Upper lobe of left lung (tissue), 6 donors: ENCODE measurements around the gene CYCS. TPM values are rescaled to one million over a fixed set of nuclear protein-coding genes. Genes with fewer than 3 reads are reported as not detected.

ENCODE experiments used
- ATAC-seq, 2 donors: fragments of 200-7000 bp; cut with Tn5 transposase; one replicate each; pipeline ENCODE4 v1.9.1; 2022; ENCODE audit warnings: mild to moderate bottlenecking in 2 of 2, moderate library complexity in 2 of 2; ENCODE audit not compliant: low FRiP score in 2 of 2
- DNase-seq, 2 donors: peaks; one replicate each; pipeline ENCODE4 v3.0.0-alpha.2; 2019 to 2020
- H3K27ac ChIP-seq, 4 donors: fragments of 200-600 bp; sonication (generic); one replicate each; pipeline ENCODE4 v1.5.1; 2016 to 2019
- H3K27me3 ChIP-seq, 4 donors: fragments of 200-600 bp; sonication (generic); one replicate each; pipeline ENCODE4 v1.5.1; 2017 to 2019
- H3K36me3 ChIP-seq, 4 donors: fragments of 200-600 bp; sonication (generic); one replicate each; pipeline ENCODE4 v1.5.1; 2016 to 2019
- H3K4me1 ChIP-seq, 4 donors: fragments of 200-600 bp; sonication (generic); one replicate each; pipeline ENCODE4 v1.5.1; 2018 to 2019
- H3K4me3 ChIP-seq, 4 donors: fragments of 200-600 bp; sonication (generic); one replicate each; pipeline ENCODE4 v1.5.1; 2017 to 2019; ENCODE audit warnings: mild to moderate bottlenecking in 2 of 4, moderate library complexity in 1 of 4
- H3K9me3 ChIP-seq, 4 donors: fragments of 200-600 bp; sonication (generic); one replicate each; pipeline ENCODE4 v1.5.1; 2018 to 2019
- EP300 ChIP-seq, 4 donors: sonication (generic); formaldehyde crosslinking; IDR thresholded peaks; one replicate each; pipeline ENCODE4 v1.5.1; 2017; ENCODE audit warnings: antibody characterized with exemption in 4 of 4, control low read depth in 2 of 4
- POLR2A ChIP-seq, 4 donors: fragments of 450-650 bp; IDR thresholded peaks; one replicate each; pipeline ENCODE4 v1.5.1; 2016 to 2017; ENCODE audit warnings: antibody characterized with exemption in 4 of 4, mild to moderate bottlenecking in 2 of 4
- POLR2AphosphoS5 ChIP-seq, 2 donors: sonication (generic); formaldehyde crosslinking; IDR thresholded peaks; one replicate each; pipeline ENCODE4 v1.5.1; 2017; ENCODE audit warnings: antibody characterized with exemption in 2 of 2
- WGBS, 2 donors: methylation state at CpG; one replicate each; pipeline ENCODE4 v1.1.5; 2017 to 2018; 5-methylcytosine and 5-hydroxymethylcytosine counted together
- total RNA-seq, 6 donors: library from RNA; depleted of rRNA in 4 of 6; stranded (reverse); fragments of >200 nt in 4 of 6; gene quantifications; one replicate each; pipeline versions ENCODE4 v1.1.0 to v1.2.1, GENCODE V29; 2016 to 2021
- TF ChIP-seq, protein P1 (sequence below), 6 experiments: fragments of 450-650 bp in 4 of 6; fragments of 200-600 bp in 2 of 6; sonication (generic) in 2 of 6; IDR thresholded peaks; one replicate each; pipeline ENCODE4 v1.5.1; 2016 to 2019; ENCODE audit warnings: antibody characterized with exemption in 6 of 6
- donor health status: DM: no; HTN: no; CAD: no; lungs with moderate emphysema.
- donor health status: DM: no; HTN: yes; CAD: no; lungs with severe emphysema.

CYCS gene
- total RNA-seq, 6 donors from 2014 or later: 7.3 to 69.4 (median 33.2) TPM

DNA sequence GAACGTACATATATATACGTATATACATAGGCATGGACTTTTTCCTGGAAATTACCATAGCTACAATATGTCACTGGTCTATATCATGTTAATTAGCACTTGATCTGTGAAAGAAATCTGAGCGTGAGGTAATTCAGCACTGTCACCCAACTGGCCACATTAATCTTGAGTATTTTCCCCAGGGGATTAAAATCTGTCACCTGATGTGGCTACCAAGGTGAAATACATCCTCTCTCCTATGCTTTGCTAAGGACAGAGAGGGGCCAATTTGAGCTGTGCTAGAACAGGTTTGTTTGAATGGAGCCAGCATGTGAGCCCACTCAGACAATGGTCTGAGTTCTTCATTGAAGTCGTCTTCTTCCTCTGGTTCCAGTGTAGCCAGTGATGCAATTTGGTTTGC is 33.3 kb downstream of the CYCS start:
- no peak for ATAC-seq
- H3K9me3 ChIP-seq: no peaks in the 10 kb centered on the region
- no peak overlapping the region for H3K4me3 ChIP-seq
- H3K4me1 ChIP-seq: peaks cover 0 to 12% (median 5%) of the 10 kb centered on the region in 4 donors
- H3K27me3 ChIP-seq: no peaks in the 10 kb centered on the region
- TF ChIP-seq POLR2AphosphoS5 (IDR thresholded peaks at IDR 0.05) (no peak), POLR2A (IDR thresholded peaks at IDR 0.05) (no peak), EP300 (IDR thresholded peaks at IDR 0.05) (no peak)
- TF ChIP-seq, protein P1, sequence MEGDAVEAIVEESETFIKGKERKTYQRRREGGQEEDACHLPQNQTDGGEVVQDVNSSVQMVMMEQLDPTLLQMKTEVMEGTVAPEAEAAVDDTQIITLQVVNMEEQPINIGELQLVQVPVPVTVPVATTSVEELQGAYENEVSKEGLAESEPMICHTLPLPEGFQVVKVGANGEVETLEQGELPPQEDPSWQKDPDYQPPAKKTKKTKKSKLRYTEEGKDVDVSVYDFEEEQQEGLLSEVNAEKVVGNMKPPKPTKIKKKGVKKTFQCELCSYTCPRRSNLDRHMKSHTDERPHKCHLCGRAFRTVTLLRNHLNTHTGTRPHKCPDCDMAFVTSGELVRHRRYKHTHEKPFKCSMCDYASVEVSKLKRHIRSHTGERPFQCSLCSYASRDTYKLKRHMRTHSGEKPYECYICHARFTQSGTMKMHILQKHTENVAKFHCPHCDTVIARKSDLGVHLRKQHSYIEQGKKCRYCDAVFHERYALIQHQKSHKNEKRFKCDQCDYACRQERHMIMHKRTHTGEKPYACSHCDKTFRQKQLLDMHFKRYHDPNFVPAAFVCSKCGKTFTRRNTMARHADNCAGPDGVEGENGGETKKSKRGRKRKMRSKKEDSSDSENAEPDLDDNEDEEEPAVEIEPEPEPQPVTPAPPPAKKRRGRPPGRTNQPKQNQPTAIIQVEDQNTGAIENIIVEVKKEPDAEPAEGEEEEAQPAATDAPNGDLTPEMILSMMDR (IDR thresholded peaks at IDR 0.05): no peak
- 85 to 89% methylated on average over 4 of the region's 4 CpGs for WGBS, 2 donors
- DNase-seq: no peak
- H3K36me3 ChIP-seq: no peaks in the 10 kb centered on the region
- H3K27ac ChIP-seq: no peak overlapping the region

DNA sequence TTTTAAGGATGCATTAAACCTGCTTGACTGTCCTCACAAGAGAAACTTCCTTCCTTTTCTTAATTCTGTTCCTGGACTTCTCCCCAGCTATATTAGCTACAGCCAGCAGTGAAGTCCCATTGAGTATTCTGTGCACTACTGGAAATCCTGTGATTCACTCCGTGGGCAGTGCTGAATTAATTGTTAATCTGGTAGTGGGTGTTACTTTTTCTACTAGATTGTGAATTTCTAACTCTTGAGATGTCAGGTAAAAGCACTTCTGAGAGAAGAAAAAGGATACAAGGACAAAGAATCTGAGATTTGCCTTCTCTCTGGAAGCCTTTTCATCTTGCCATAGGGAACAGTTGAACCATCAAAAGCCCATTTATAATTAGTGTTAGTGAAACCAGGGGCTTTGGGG is 33.9 kb downstream of the CYCS start:
- 32 to 50% methylated on average over 1 of the region's 1 CpG for WGBS, 2 donors
- no peaks in the 10 kb centered on the region for H3K9me3 ChIP-seq
- TF ChIP-seq EP300 (IDR thresholded peaks at IDR 0.05) (no peak), POLR2AphosphoS5 (IDR thresholded peaks at IDR 0.05) (no peak), POLR2A (IDR thresholded peaks at IDR 0.05) (no peak)
- TF ChIP-seq, protein P1 (IDR thresholded peaks at IDR 0.05): no peak
- no peak overlapping the region for H3K4me3 ChIP-seq
- peaks cover 0 to 12% (median 5%) of the 10 kb centered on the region in 4 donors for H3K4me1 ChIP-seq
- ATAC-seq (no peak), DNase-seq (no peak)
- H3K27me3 ChIP-seq: no peaks in the 10 kb centered on the region
- no peaks in the 10 kb centered on the region for H3K36me3 ChIP-seq
- no peak overlapping the region for H3K27ac ChIP-seq

DNA sequence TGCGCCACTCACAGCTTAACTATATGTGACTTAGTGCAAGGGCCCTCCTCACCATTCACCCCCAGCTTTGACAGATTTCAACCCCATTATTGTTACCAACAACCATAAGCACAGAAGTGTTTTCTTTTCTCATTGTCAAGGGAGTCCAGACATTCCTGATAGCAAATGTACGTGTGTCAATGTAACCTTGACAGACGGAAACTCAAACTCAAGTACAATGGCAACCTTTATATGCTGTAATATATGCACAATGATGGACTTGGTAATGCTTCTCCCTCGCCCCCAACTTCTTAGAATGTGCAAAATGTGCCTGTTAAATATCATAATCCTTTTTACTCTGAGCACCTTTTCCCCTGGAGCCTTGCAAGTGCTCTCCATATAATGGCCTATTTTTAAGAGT is 34.7 kb downstream of the CYCS start:
- no peaks in the 10 kb centered on the region for H3K36me3 ChIP-seq
- H3K27me3 ChIP-seq: no peaks in the 10 kb centered on the region
- H3K9me3 ChIP-seq: no peaks in the 10 kb centered on the region
- ATAC-seq (no peak), DNase-seq (no peak)
- WGBS, 2 donors: 79 to 82% methylated on average over 4 of the region's 4 CpGs
- no peak overlapping the region for H3K4me3 ChIP-seq
- H3K4me1 ChIP-seq: peaks cover 0 to 12% (median 5%) of the 10 kb centered on the region in 4 donors
- TF ChIP-seq POLR2A (IDR thresholded peaks at IDR 0.05) (no peak), POLR2AphosphoS5 (IDR thresholded peaks at IDR 0.05) (no peak), EP300 (IDR thresholded peaks at IDR 0.05) (no peak)
- TF ChIP-seq, protein P1 (IDR thresholded peaks at IDR 0.05): no peak
- no peak overlapping the region for H3K27ac ChIP-seq

DNA sequence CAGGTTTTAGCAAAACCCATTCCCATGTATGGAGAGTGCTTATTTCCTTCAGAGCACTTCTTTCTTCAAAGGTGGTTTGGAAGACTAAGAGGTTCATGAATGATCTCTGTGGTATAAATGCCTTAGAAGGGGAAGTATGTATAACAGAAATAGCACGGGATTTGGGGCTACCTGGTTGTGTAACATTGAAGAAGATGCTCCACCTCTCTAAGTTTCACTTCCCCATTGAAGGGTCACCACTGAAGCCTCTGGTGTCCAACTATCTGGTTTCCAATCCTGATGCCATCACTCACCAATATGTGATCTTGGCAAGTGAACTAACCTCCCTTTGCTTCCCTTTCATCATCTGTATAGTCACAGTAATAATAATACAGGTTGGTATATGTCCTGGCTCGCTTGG is 37.2 kb downstream of the CYCS start:
- H3K4me1 ChIP-seq: no peaks in the 10 kb centered on the region
- no peak for ATAC-seq
- no peaks in the 10 kb centered on the region for H3K36me3 ChIP-seq
- H3K27me3 ChIP-seq: no peaks in the 10 kb centered on the region
- H3K27ac ChIP-seq: no peak overlapping the region
- no peak overlapping the region for H3K4me3 ChIP-seq
- H3K9me3 ChIP-seq: no peaks in the 10 kb centered on the region
- DNase-seq: no peak
- 75 to 76% methylated on average over 2 of the region's 2 CpGs for WGBS, 2 donors
- TF ChIP-seq POLR2A (IDR thresholded peaks at IDR 0.05) (no peak), POLR2AphosphoS5 (IDR thresholded peaks at IDR 0.05) (no peak), EP300 (IDR thresholded peaks at IDR 0.05) (no peak)
- TF ChIP-seq, protein P1 (IDR thresholded peaks at IDR 0.05): no peak

DNA sequence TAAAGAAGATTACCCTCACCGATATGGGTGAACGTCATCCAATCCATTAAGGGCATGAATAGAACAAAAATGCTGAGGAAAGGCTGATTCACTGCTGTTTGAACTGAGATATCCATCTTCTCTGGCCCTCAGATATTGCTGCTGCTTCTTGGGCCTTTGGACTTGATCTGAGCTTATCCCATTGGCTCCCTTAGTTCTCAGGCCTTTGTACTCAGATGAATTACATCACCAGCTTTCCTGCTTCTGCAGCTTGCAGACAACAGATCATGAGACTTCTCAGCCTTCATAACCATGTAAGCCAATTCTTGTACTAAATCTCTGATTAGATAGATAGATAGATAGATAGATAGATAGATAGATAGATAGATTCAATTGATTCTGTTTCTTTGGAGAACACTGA is 40.2 kb downstream of the CYCS start:
- ATAC-seq: no peak
- WGBS, 2 donors: 89 to 91% methylated on average over 2 of the region's 2 CpGs

More for the DNA sequence above, 40.2 kb downstream of the CYCS start:
- Histone ChIP-seq H3K4me1 (no peaks in the 10 kb centered on the region), H3K4me3 (no peak overlapping the region), H3K27me3 (no peaks in the 10 kb centered on the region), H3K9me3 (no peaks in the 10 kb centered on the region), H3K27ac (no peak overlapping the region), H3K36me3 (no peaks in the 10 kb centered on the region)
- TF ChIP-seq POLR2AphosphoS5 (IDR thresholded peaks at IDR 0.05) (no peak), POLR2A (IDR thresholded peaks at IDR 0.05) (no peak), EP300 (IDR thresholded peaks at IDR 0.05) (no peak)
- TF ChIP-seq, protein P1 (IDR thresholded peaks at IDR 0.05): no peak
- no peak for DNase-seq
